Measurements from ENCODE around the gene TUT7.

- TF ChIP-seq MXD4 (CRISPR knock-in tag; IDR thresholded peaks at IDR 0.05; ENCODE audit: borderline replicate concordance) (no peak), ZNF138 (CRISPR knock-in tag; conservative IDR thresholded peaks at IDR 0.05) (no peak), ZNF232 (CRISPR knock-in tag; IDR thresholded peaks at IDR 0.05) (no peak), FOXJ3 (CRISPR knock-in tag; IDR thresholded peaks at IDR 0.05; ENCODE audit: borderline replicate concordance) (no peak), TP53 (CRISPR knock-in tag; IDR thresholded peaks at IDR 0.05) (no peak), ESRRA (CRISPR knock-in tag; IDR thresholded peaks at IDR 0.05; ENCODE audit: borderline replicate concordance) (no peak)
- TF ChIP-seq, protein P1, sequence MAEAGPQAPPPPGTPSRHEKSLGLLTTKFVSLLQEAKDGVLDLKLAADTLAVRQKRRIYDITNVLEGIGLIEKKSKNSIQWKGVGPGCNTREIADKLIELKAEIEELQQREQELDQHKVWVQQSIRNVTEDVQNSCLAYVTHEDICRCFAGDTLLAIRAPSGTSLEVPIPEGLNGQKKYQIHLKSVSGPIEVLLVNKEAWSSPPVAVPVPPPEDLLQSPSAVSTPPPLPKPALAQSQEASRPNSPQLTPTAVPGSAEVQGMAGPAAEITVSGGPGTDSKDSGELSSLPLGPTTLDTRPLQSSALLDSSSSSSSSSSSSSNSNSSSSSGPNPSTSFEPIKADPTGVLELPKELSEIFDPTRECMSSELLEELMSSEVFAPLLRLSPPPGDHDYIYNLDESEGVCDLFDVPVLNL (CRISPR knock-in tag; IDR thresholded peaks at IDR 0.05; ENCODE audit: borderline replicate concordance, low read depth) = no peak
- TF ChIP-seq, protein P2, sequence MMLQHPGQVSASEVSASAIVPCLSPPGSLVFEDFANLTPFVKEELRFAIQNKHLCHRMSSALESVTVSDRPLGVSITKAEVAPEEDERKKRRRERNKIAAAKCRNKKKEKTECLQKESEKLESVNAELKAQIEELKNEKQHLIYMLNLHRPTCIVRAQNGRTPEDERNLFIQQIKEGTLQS (CRISPR knock-in tag; conservative IDR thresholded peaks at IDR 0.05) = no peak
- TF ChIP-seq, protein P3, sequence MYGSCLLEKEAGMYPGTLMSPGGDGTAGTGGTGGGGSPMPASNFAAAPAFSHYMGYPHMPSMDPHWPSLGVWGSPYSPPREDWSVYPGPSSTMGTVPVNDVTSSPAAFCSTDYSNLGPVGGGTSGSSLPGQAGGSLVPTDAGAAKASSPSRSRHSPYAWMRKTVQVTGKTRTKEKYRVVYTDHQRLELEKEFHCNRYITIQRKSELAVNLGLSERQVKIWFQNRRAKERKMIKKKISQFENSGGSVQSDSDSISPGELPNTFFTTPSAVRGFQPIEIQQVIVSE (CRISPR knock-in tag; IDR thresholded peaks at IDR 0.05; ENCODE audit: borderline replicate concordance) = no peak
- TF ChIP-seq, protein P4, sequence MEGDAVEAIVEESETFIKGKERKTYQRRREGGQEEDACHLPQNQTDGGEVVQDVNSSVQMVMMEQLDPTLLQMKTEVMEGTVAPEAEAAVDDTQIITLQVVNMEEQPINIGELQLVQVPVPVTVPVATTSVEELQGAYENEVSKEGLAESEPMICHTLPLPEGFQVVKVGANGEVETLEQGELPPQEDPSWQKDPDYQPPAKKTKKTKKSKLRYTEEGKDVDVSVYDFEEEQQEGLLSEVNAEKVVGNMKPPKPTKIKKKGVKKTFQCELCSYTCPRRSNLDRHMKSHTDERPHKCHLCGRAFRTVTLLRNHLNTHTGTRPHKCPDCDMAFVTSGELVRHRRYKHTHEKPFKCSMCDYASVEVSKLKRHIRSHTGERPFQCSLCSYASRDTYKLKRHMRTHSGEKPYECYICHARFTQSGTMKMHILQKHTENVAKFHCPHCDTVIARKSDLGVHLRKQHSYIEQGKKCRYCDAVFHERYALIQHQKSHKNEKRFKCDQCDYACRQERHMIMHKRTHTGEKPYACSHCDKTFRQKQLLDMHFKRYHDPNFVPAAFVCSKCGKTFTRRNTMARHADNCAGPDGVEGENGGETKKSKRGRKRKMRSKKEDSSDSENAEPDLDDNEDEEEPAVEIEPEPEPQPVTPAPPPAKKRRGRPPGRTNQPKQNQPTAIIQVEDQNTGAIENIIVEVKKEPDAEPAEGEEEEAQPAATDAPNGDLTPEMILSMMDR (IDR thresholded peaks at IDR 0.05) = no peak
- TF ChIP-seq, protein P5, sequence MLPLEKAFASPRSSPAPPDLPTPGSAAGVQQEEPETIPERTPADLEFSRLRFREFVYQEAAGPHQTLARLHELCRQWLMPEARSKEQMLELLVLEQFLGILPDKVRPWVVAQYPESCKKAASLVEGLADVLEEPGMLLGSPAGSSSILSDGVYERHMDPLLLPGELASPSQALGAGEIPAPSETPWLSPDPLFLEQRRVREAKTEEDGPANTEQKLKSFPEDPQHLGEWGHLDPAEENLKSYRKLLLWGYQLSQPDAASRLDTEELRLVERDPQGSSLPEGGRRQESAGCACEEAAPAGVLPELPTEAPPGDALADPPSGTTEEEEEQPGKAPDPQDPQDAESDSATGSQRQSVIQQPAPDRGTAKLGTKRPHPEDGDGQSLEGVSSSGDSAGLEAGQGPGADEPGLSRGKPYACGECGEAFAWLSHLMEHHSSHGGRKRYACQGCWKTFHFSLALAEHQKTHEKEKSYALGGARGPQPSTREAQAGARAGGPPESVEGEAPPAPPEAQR (CRISPR knock-in tag; IDR thresholded peaks at IDR 0.05) = no peak
- TF ChIP-seq, protein P6, sequence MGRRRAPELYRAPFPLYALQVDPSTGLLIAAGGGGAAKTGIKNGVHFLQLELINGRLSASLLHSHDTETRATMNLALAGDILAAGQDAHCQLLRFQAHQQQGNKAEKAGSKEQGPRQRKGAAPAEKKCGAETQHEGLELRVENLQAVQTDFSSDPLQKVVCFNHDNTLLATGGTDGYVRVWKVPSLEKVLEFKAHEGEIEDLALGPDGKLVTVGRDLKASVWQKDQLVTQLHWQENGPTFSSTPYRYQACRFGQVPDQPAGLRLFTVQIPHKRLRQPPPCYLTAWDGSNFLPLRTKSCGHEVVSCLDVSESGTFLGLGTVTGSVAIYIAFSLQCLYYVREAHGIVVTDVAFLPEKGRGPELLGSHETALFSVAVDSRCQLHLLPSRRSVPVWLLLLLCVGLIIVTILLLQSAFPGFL (CRISPR knock-in tag; IDR thresholded peaks at IDR 0.05; ENCODE audit: borderline replicate concordance) = no peak
- TF ChIP-seq, protein P7, sequence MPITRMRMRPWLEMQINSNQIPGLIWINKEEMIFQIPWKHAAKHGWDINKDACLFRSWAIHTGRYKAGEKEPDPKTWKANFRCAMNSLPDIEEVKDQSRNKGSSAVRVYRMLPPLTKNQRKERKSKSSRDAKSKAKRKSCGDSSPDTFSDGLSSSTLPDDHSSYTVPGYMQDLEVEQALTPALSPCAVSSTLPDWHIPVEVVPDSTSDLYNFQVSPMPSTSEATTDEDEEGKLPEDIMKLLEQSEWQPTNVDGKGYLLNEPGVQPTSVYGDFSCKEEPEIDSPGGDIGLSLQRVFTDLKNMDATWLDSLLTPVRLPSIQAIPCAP (CRISPR knock-in tag; IDR thresholded peaks at IDR 0.05) = no peak
Measured at GRCh38 chr9:86376016-86376415, 21.8 kb upstream of the TUT7 start.
